Astrocyte of the cerebellum (primary cell): Measurements from ENCODE around the gene MED25.
A peak's percentile ranks its signal among the peaks of the same experiment; 100 is the strongest.

Experiments used
- DNase-seq: peaks from one replicate; pipeline ENCODE4 v3.0.0-alpha.2; 2011; ENCODE audit warnings: low read depth
- H3K4me3 ChIP-seq: 2 replicates; pipeline ENCODE4 v1.5.1; 2011; ENCODE audit warnings: mild to moderate bottlenecking, low read depth, low read length, moderate library complexity
- in situ Hi-C: cut with HindIII; loops from 2 replicates; pipeline ENCODE4 v1.10.0; 2017; ENCODE audit warnings: low sequenced_read_pairs
- TF ChIP-seq, protein P1 (sequence below): IDR thresholded peaks from 2 replicates; pipeline ENCODE4 v1.5.1; 2012; ENCODE audit warnings: low read length, low read depth, moderate library complexity, mild to moderate bottlenecking; ENCODE audit errors: missing control alignments

MED25 gene

DNA sequence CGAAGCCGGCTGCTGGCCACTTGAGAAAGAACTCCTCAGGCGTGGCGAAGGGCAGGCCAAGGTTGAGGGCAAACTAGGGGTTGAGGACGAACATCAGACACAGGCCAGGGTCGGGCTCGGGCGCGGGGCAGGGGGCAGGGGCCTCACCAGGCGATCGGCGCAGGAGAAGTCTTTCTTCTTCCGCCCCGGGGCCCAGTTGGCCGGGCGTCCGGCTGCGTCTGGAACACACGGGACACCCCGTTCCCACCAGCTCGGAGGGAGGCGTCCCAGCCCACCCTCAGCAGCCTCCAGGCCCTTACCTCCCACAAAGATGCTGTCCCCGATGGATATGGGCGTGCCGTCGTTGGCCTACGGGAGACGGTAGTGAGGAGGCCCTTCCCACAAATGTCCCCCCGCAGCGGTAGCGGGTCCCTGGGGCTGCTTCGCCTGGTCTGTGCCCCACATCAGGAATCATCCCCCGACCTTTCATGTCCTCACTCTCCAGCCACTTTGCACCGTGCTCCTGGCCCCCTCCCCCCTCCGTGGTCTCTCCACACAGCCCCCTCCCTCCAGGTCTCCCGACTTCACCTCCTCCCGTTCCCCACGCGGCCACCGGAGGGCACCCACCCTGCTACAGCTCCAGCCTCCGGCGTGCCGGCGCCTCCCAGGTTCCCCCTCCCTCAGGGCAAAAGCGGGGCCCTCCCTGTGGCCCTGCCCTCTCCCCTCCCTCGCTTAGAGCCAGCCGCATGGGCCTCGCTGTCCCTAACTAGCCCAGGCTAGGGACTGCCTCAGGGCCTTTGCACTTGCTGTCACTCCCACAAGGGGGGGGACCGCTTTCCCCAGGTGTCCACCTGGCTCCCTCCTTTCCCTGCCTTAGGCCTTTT, 44.5 kb downstream of the MED25 start:
- in situ Hi-C loops, result no loop called here
- DNase-seq, result no peak
- TF ChIP-seq, protein P1, sequence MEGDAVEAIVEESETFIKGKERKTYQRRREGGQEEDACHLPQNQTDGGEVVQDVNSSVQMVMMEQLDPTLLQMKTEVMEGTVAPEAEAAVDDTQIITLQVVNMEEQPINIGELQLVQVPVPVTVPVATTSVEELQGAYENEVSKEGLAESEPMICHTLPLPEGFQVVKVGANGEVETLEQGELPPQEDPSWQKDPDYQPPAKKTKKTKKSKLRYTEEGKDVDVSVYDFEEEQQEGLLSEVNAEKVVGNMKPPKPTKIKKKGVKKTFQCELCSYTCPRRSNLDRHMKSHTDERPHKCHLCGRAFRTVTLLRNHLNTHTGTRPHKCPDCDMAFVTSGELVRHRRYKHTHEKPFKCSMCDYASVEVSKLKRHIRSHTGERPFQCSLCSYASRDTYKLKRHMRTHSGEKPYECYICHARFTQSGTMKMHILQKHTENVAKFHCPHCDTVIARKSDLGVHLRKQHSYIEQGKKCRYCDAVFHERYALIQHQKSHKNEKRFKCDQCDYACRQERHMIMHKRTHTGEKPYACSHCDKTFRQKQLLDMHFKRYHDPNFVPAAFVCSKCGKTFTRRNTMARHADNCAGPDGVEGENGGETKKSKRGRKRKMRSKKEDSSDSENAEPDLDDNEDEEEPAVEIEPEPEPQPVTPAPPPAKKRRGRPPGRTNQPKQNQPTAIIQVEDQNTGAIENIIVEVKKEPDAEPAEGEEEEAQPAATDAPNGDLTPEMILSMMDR, result peak; percentile 34
- no peak overlapping the region for H3K4me3 ChIP-seq

DNA sequence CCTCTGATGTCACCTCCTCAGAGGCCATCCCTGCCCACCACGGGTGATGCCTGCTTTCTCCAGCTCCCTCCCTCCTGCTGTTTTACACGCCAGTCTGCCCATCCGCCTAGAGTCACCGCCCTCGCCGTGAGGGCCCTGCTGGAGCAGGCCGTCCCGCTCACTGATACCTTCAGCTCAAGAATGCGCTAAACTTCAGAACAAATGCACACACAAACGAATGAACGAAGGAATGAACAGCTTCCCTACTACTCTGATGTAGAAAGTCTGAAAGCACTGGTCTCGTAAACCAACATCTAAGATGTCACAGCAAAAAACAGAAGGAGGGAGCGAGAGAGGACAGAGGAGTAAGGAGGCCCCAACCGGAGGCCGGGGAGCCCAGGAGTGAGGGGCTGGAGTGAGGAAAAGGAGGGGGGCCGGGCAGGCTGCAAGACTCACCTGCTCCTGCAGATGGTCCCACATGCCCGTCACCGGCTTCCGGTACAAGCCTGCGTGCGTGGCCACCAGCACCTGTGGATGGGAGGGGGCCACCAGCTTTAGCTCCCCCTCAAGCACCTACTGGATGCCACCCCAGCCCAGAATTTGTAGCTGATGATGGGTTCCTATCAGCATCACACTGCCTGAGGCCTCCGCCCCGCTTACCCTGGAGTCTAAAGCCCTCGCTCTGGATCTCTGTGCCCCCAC, 45.3 kb downstream of the MED25 start:
- no peak overlapping the region for H3K4me3 ChIP-seq
- in situ Hi-C loops, result no loop called here
- DNase-seq, result no peak
- TF ChIP-seq, protein P1, result no peak

DNA sequence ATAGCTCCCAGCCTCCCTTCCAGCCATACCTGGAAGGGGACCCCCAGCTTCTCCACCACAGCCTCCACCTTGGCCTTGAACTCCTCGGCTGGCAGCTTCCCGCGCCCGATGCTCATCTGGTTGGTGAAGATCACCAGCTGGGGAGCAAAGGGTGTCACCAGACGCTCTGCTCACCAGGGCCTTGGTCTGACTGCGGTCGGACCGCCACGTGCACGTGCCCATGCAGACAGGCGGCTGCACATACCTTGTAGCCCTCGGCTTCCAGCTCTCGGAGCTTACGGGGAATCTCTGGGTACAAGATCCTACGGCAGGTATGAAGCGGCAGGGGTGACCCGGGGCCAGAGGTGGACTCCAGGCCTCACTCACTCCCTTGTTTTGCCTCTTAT, 45.8 kb downstream of the MED25 start:
- no peak for DNase-seq
- in situ Hi-C loops, result no loop called here
- H3K4me3 ChIP-seq, result no peak overlapping the region
- TF ChIP-seq, protein P1, result no peak

DNA sequence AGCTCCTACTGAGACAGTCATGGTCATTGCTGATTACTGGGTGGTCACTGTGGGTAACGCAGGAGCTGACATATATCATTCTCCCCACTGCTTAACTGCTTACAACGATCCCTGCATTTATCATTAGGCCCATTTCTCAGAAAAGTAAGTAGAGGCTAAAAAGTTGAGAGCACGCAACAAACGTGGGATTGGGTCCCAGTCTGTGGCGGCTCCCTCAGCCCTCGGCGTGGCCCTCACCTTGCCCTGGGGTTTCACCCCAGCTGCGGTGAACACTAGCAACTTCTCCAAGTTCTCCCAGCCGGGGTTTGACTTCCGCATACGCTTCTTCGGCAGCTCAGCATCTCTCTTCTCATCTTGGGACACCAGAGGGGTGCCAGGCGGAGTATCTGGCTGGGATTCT, 46.8 kb downstream of the MED25 start:
- TF ChIP-seq, protein P1, result no peak
- no peak overlapping the region for H3K4me3 ChIP-seq
- DNase-seq, result no peak
- in situ Hi-C loops, result no loop called here

DNA sequence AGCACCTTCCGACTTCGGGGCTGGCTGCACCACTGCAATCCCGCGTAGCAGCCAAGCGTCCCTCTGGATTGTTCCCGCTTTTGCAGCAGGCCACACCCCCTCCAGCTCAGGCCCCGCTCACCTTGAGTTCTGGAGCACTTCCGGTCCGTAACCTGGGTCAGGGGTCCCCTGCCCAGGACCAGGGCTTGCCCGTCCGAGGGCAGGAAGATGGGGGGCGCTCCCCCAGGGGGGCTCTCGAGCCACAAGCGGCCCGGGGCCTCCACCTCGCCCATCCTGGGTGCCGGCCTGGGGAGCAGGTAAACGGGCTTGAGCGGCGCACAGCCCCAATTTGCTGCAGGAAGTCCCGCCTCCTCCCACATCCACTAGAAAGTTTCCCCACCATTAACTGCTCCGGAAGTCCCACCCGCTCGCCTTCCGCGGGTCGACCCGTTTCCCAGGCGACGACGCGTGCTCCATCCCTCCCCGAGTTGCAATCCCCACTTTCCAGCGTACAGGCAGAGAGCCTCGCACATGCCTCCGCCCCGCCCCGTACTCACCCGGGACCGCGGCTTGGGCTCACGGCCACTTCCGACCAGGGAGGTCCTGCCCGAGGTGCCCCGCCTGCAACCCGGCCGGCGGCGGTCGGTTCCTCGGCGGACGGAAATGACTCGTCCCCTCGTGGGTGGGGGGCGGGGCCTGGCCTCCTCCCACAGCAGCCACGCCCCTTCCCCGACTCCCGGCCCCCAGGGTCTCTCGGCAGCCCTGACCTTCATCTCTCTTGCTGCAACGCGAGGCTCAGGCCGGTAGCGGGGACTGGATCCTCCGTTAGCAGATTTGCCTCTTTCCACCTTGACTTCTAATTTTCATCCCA, 49.1 kb downstream of the MED25 start, which contains the start of gene PNKP:
Gene PNKP, minus strand, starts transcription at position 644 of the 850 bp plus-strand sequence. Its CDS starts 372 bp downstream, at position 272.
- H3K4me3 ChIP-seq, result peak within 1 kb of the TSS; percentile 79
- DNase-seq, result peak; percentile 69
- TF ChIP-seq, protein P1, result no peak
- in situ Hi-C loops, result no loop called here

DNA sequence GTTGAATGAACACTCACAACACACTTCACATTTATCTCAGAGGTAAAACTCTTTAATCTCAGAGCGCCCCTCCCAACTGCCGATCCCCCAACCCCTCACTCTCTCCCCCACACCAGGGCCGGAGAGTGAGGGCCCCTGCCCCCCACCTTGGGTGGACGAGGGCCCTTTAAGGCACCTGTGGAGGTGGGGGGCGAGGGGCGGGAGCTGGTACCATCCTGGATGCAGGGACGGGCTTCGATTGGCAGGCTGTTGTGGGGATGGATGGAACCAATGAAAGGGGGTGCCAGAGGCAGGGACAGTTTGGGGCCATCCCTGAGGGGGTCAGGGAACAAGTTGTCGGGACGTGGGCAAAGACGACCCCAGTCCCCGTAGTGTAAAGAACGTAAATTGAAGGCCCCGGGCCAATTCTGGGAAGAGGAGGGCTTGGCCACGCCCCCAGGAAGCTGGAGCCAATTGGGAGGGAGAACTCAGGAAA, 51.0 kb downstream of the MED25 start:
- H3K4me3 ChIP-seq, result peak overlapping the region; percentile 38
- TF ChIP-seq, protein P1, result no peak
- in situ Hi-C loops, result no loop called here
- no peak for DNase-seq
